GM12892 (cell line): Measurements from ENCODE around the gene EEF1G. TPM values are rescaled to one million over a fixed set of nuclear protein-coding genes. Genes with fewer than 3 reads are reported as not detected.
"Not testable (repeated sequence)": the region's sequence is repeated elsewhere in the genome, so short reads cannot be mapped to it uniquely, and the experiment has no call there.

ENCODE experiments used
- DNase-seq: peaks from one replicate; pipeline ENCODE4 v3.0.0; 2011; ENCODE audit not compliant: insufficient read length
- FAIRE-seq: peaks from 2 replicates; lab custom pipeline; 2011; peaks lifted over from hg19 to GRCh38; lab: Jason Lieb, UNC
- POLR2A ChIP-seq: IDR thresholded peaks from 2 replicates; pipeline ENCODE4 v1.6.1; 2011; ENCODE audit warnings: low read depth, low read length, control low read depth
- POLR2AphosphoS5 ChIP-seq: IDR thresholded peaks from 2 replicates; pipeline ENCODE4 v1.6.1; 2011; ENCODE audit warnings: low read depth, low read length, control low read depth
- TAF1 ChIP-seq: IDR thresholded peaks from 2 replicates; pipeline ENCODE4 v1.6.1; 2011; ENCODE audit warnings: low read depth, mild to moderate bottlenecking, control low read depth, low read length, borderline replicate concordance
- polyA plus RNA-seq: library from polyadenylated mRNA; unstranded; fragments of >200 nt; gene quantifications from one replicate; pipeline ENCODE4 v1.2.1, GENCODE V29; 2012; ENCODE audit warnings: missing spikeins, inconsistent platforms; ENCODE audit not compliant: missing spikeins

Gene EEF1G
- 3,566 TPM for polyA plus RNA-seq

- DNase-seq (peak; percentile 97), FAIRE-seq (peak; percentile 99)
- TF ChIP-seq TAF1 (peak; percentile 99), POLR2AphosphoS5 (peak; percentile 87), POLR2A (peak; percentile 91)
These were observed at the start of gene EEF1G for GRCh38 chr11:62573592-62574362. TSS of gene EEF1G (minus strand) at chr11:62573891. CDS start at chr11:62573842, 49 bp downstream.

GRCh38 chr11:62622476-62623089, 48.9 kb upstream of the EEF1G start:
- TF ChIP-seq TAF1 (no peak), POLR2A (no peak), POLR2AphosphoS5 (no peak)
- DNase-seq (no peak), FAIRE-seq (no peak)

GRCh38 chr11:62621567-62622470, 48.1 kb upstream of the EEF1G start, which contains the start of gene B3GAT3:
TSS of gene B3GAT3 (minus strand) at chr11:62621986. CDS start at chr11:62621947, 39 bp downstream.
- TF ChIP-seq POLR2AphosphoS5 (peak; percentile 87), POLR2A (peak; percentile 87), TAF1 (no peak)
- FAIRE-seq (peak; percentile 99), DNase-seq (peak; percentile 99)

GRCh38 chr11:62621027-62621566, 47.4 kb upstream of the EEF1G start:
- DNase-seq (no peak), FAIRE-seq (peak; percentile 50)
- no peak for TF ChIP-seq POLR2AphosphoS5
- no peak for TF ChIP-seq POLR2A
- no peak for TF ChIP-seq TAF1

GRCh38 chr11:62616957-62617356, 43.3 kb upstream of the EEF1G start:
- FAIRE-seq, DNase-seq: not testable (repeated sequence)

- no peak for DNase-seq
- no peak for FAIRE-seq
- TF ChIP-seq TAF1 (no peak), POLR2AphosphoS5 (no peak), POLR2A (no peak)
These were observed 41.8 kb upstream of the EEF1G start for GRCh38 chr11:62615521-62615920.

- TF ChIP-seq POLR2A, result no peak
- TF ChIP-seq TAF1, result no peak
- no peak for TF ChIP-seq POLR2AphosphoS5
- FAIRE-seq, result no peak
- DNase-seq, result no peak
These were observed 40.6 kb upstream of the EEF1G start for GRCh38 chr11:62614275-62614674.

GRCh38 chr11:62613291-62613778, 39.6 kb upstream of the EEF1G start:
- TF ChIP-seq POLR2AphosphoS5, result no peak
- no peak for TF ChIP-seq TAF1
- no peak for TF ChIP-seq POLR2A
- no peak for DNase-seq
- FAIRE-seq, result no peak

GRCh38 chr11:62612366-62613290, 38.9 kb upstream of the EEF1G start, which contains the start of the genes EML3 and ROM1:
TSS of gene EML3 (minus strand) at chr11:62612775. CDS start at chr11:62612457, 318 bp downstream.
TSS of gene ROM1 (plus strand) at chr11:62613257. CDS start at chr11:62613282, 25 bp downstream.
- peak; percentile 100 for FAIRE-seq
- TF ChIP-seq POLR2A, result peak; percentile 22; the same call in 1 of the 2 replicates
- TF ChIP-seq POLR2AphosphoS5, result no peak
- peak; percentile 96 for DNase-seq
